Measurements from ENCODE around the gene FAAH. TPM values are rescaled to one million over a fixed set of nuclear protein-coding genes. Genes with fewer than 3 reads are reported as not detected.
A peak's percentile ranks its signal among the peaks of the same experiment; 100 is the strongest.

The FAAH gene
- total RNA-seq, 1 donor from 2014 or later: 13.9 TPM

- Mint-ChIP-seq H3K27me3 (ENCODE audit: insufficient read depth, low read depth) (peaks cover 69% of the 10 kb centered on the region), H3K4me3 (no peak overlapping the region), H3K27ac (no peak overlapping the region), H3K36me3 (no peaks in the 10 kb centered on the region), H3K9me3 (peaks cover 2% of the 10 kb centered on the region), H3K4me1 (peaks cover 23% of the 10 kb centered on the region)
- no peak for TF ChIP-seq EZH2 (IDR thresholded peaks at IDR 0.05)
- TF ChIP-seq EZH2phosphoT487 (IDR thresholded peaks at IDR 0.05): no peak
- TF ChIP-seq CTCF (IDR thresholded peaks at IDR 0.05): no peak
- peaks cover 6% of the 10 kb centered on the region for H3F3A ChIP-seq (ENCODE audit: low read depth)
- H3K4me2 ChIP-seq: no peak overlapping the region
- H3K4me1 ChIP-seq: peaks cover 10% of the 10 kb centered on the region
- H3K79me2 ChIP-seq (ENCODE audit: low read depth): no peaks in the 10 kb centered on the region
- DNase-seq (ENCODE audit: low spot score): no peak
- no peak overlapping the region for H3K9ac ChIP-seq
- H3K9me3 ChIP-seq (ENCODE audit: low read depth): no peaks in the 10 kb centered on the region
- H3K4me3 ChIP-seq: no peak overlapping the region
- no peak overlapping the region for H3K27ac ChIP-seq
- H3K36me3 ChIP-seq: no peaks in the 10 kb centered on the region
- peaks cover 75% of the 10 kb centered on the region for H4K20me1 ChIP-seq (ENCODE audit: low read depth)
- no peak overlapping the region for H2AFZ ChIP-seq (replicated peaks)
- peaks cover 100% of the 10 kb centered on the region for H3K27me3 ChIP-seq
These were observed 55.4 kb downstream of the FAAH start for GRCh38 chr1:46449223-46450159.

- Histone ChIP-seq H3K36me3 (no peaks in the 10 kb centered on the region), H3K79me2 (ENCODE audit: low read depth) (no peaks in the 10 kb centered on the region), H3K9ac (no peak overlapping the region), H3K27me3 (peaks cover 100% of the 10 kb centered on the region), H4K20me1 (ENCODE audit: low read depth) (peaks cover 75% of the 10 kb centered on the region), H3K9me3 (ENCODE audit: low read depth) (no peaks in the 10 kb centered on the region), H2AFZ (replicated peaks) (no peak overlapping the region), H3K27ac (no peak overlapping the region), H3K4me1 (peaks cover 10% of the 10 kb centered on the region), H3F3A (ENCODE audit: low read depth) (peaks cover 6% of the 10 kb centered on the region), H3K4me3 (no peak overlapping the region), H3K4me2 (no peak overlapping the region)
- peaks cover 72% of the 10 kb centered on the region for H3K27me3 Mint-ChIP-seq (ENCODE audit: insufficient read depth, low read depth)
- peaks cover 2% of the 10 kb centered on the region for H3K9me3 Mint-ChIP-seq
- H3K27ac Mint-ChIP-seq: no peak overlapping the region
- DNase-seq (ENCODE audit: low spot score): no peak
- TF ChIP-seq EZH2phosphoT487 (IDR thresholded peaks at IDR 0.05) (no peak), CTCF (IDR thresholded peaks at IDR 0.05) (no peak), EZH2 (IDR thresholded peaks at IDR 0.05) (no peak)
- H3K36me3 Mint-ChIP-seq: no peaks in the 10 kb centered on the region
- no peak overlapping the region for H3K4me3 Mint-ChIP-seq
- H3K4me1 Mint-ChIP-seq: peaks cover 23% of the 10 kb centered on the region
These were observed 56.0 kb downstream of the FAAH start for GRCh38 chr1:46450160-46450517.

- Histone ChIP-seq H3K36me3 (no peaks in the 10 kb centered on the region), H4K20me1 (ENCODE audit: low read depth) (peaks cover 67% of the 10 kb centered on the region), H3K4me3 (no peak overlapping the region), H3K4me1 (peaks cover 10% of the 10 kb centered on the region), H2AFZ (replicated peaks) (no peak overlapping the region), H3K4me2 (no peak overlapping the region), H3K27ac (no peak overlapping the region), H3K27me3 (peaks cover 100% of the 10 kb centered on the region), H3K9ac (no peak overlapping the region), H3K9me3 (ENCODE audit: low read depth) (no peaks in the 10 kb centered on the region), H3F3A (ENCODE audit: low read depth) (peaks cover 5% of the 10 kb centered on the region), H3K79me2 (ENCODE audit: low read depth) (no peaks in the 10 kb centered on the region)
- Mint-ChIP-seq H3K4me3 (peak overlapping the region; percentile 27), H3K36me3 (no peaks in the 10 kb centered on the region), H3K9me3 (peaks cover 2% of the 10 kb centered on the region), H3K4me1 (peaks cover 18% of the 10 kb centered on the region), H3K27ac (no peak overlapping the region), H3K27me3 (ENCODE audit: insufficient read depth, low read depth) (peaks cover 66% of the 10 kb centered on the region)
- DNase-seq (ENCODE audit: low spot score): no peak
- TF ChIP-seq EZH2phosphoT487 (IDR thresholded peaks at IDR 0.05): no peak
- TF ChIP-seq CTCF (IDR thresholded peaks at IDR 0.05): no peak
- TF ChIP-seq EZH2 (IDR thresholded peaks at IDR 0.05): no peak
These were observed 58.1 kb downstream of the FAAH start for GRCh38 chr1:46451948-46452930.

All from neural progenitor cell (in vitro differentiated cells).